NK-92 (cell line): ENCODE results near the gene THOC6.

Source experiments
- DNase-seq: peaks from one replicate; lab custom pipeline; 2025; ENCODE audit not compliant: unreplicated experiment; lab: John Stamatoyannopoulos, UW

Gene THOC6

GRCh38 chr16:3023669-3024478 lies at the start of gene THOC6, which contains the start of gene HCFC1R1:
THOC6 (plus strand) TSS chr16:3024035; CDS start chr16:3024327, 292 bp downstream.
HCFC1R1 (minus strand) TSS chr16:3023942; CDS start chr16:3023941, 1 bp downstream.
- DNase-seq: peak; percentile 65

- no peak for DNase-seq
Measured at GRCh38 chr16:2974319-2975056, 49.3 kb upstream of the THOC6 start.

- DNase-seq: no peak
Measured at GRCh38 chr16:2975161-2975795, 48.6 kb upstream of the THOC6 start.

GRCh38 chr16:2976201-2976600 lies 47.6 kb upstream of the THOC6 start:
- DNase-seq: no peak

- no peak for DNase-seq
Measured at GRCh38 chr16:2976673-2977072, 47.2 kb upstream of the THOC6 start.

- no peak for DNase-seq
Measured at GRCh38 chr16:2977440-2977839, 46.4 kb upstream of the THOC6 start.

- no peak for DNase-seq
Measured at GRCh38 chr16:2979669-2980226, 44.1 kb upstream of the THOC6 start.

- peak; percentile 61 for DNase-seq
Measured at GRCh38 chr16:2980227-2981176, 43.3 kb upstream of the THOC6 start, which contains the start of gene PKMYT1. PKMYT1 (minus strand) TSS chr16:2980446; CDS start chr16:2979657, 789 bp downstream.

- DNase-seq: no peak
Measured at GRCh38 chr16:2981177-2981898, 42.5 kb upstream of the THOC6 start.

- no peak for DNase-seq
Measured at GRCh38 chr16:2981899-2982250, 42.0 kb upstream of the THOC6 start.

- DNase-seq: no peak
Measured at GRCh38 chr16:2982402-2982801, 41.4 kb upstream of the THOC6 start.

GRCh38 chr16:2983706-2984136 lies 40.1 kb upstream of the THOC6 start:
- no peak for DNase-seq

- no peak for DNase-seq
Measured at GRCh38 chr16:2985462-2985861, 38.4 kb upstream of the THOC6 start.

- no peak for DNase-seq
Measured at GRCh38 chr16:2985893-2986355, 37.9 kb upstream of the THOC6 start.

GRCh38 chr16:2986623-2987188 lies 37.1 kb upstream of the THOC6 start:
- DNase-seq: no peak

GRCh38 chr16:2987286-2987685 lies 36.5 kb upstream of the THOC6 start:
- no peak for DNase-seq

GRCh38 chr16:2987833-2988232 lies 36.0 kb upstream of the THOC6 start:
- DNase-seq: no peak

GRCh38 chr16:2988590-2989099 lies 35.2 kb upstream of the THOC6 start:
- DNase-seq: no peak

GRCh38 chr16:2990891-2991290 lies 32.9 kb upstream of the THOC6 start:
- DNase-seq: no peak
